Smooth muscle cell (in vitro differentiated cells): ENCODE measurements around the gene VPS41. TPM values are rescaled to one million over a fixed set of nuclear protein-coding genes. Genes with fewer than 3 reads are reported as not detected.

Experiments used
- DNase-seq: peaks from one replicate; lab custom pipeline; 2025; ENCODE audit not compliant: unreplicated experiment; lab: John Stamatoyannopoulos, UW
- H2AFZ ChIP-seq: fragments of 200-600 bp; sonication (generic); 2 replicates; pipeline ENCODE4 v1.6.0; 2016; ENCODE audit warnings: antibody characterized with exemption, low read depth, mild to moderate bottlenecking
- H3F3A ChIP-seq: fragments of 200-600 bp; sonication (generic); 2 replicates; pipeline ENCODE4 v1.6.0; 2017; ENCODE audit warnings: antibody characterized with exemption, low read depth
- H3K27ac ChIP-seq: fragments of 200-600 bp; sonication (generic); 2 replicates; pipeline ENCODE4 v1.5.1; 2016; ENCODE audit warnings: low read depth, mild to moderate bottlenecking
- H3K27me3 ChIP-seq: fragments of 200-600 bp; sonication (generic); 2 replicates; pipeline ENCODE4 v1.6.1; 2016; ENCODE audit warnings: low read depth, mild to moderate bottlenecking
- H3K36me3 ChIP-seq: fragments of 200-600 bp; sonication (generic); 2 replicates; pipeline ENCODE4 v1.5.1; 2016; ENCODE audit warnings: low read depth
- H3K4me1 ChIP-seq: fragments of 200-600 bp; sonication (generic); 2 replicates; pipeline ENCODE4 v1.5.1; 2016; ENCODE audit warnings: low read depth
- H3K4me2 ChIP-seq: fragments of 200-600 bp; sonication (generic); 2 replicates; pipeline ENCODE4 v1.6.0; 2016; ENCODE audit warnings: mild to moderate bottlenecking
- H3K4me3 ChIP-seq: fragments of 200-600 bp; sonication (generic); 2 replicates; pipeline ENCODE4 v1.5.1; 2016; ENCODE audit warnings: mild to moderate bottlenecking
- H3K79me2 ChIP-seq: fragments of 200-600 bp; sonication (generic); 2 replicates; pipeline ENCODE4 v1.6.0; 2016; ENCODE audit warnings: low read depth, mild to moderate bottlenecking
- H3K9ac ChIP-seq: fragments of 200-600 bp; sonication (generic); 2 replicates; pipeline ENCODE4 v1.6.0; 2016; ENCODE audit warnings: low read depth
- H3K9me3 ChIP-seq: fragments of 200-600 bp; sonication (generic); replicated peaks from 2 replicates; pipeline ENCODE4 v1.5.1; 2016; ENCODE audit warnings: low read depth
- H4K20me1 ChIP-seq: fragments of 200-600 bp; sonication (generic); 2 replicates; pipeline ENCODE4 v1.6.0; 2016; ENCODE audit warnings: low read depth
- CTCF ChIP-seq: fragments of 200-600 bp; sonication (generic); IDR thresholded peaks from 2 replicates; pipeline ENCODE4 v1.5.1; 2017; ENCODE audit warnings: borderline replicate concordance, mild to moderate bottlenecking, antibody characterized with exemption; ENCODE audit not compliant: insufficient read depth, poor library complexity, severe bottlenecking
- WGBS: methylation state at CpG from one replicate; pipeline ENCODE4 v1.1.7; 2016; ENCODE audit warnings: low lambda C conversion rate; 5-methylcytosine and 5-hydroxymethylcytosine counted together
- polyA plus RNA-seq: library from polyadenylated mRNA; unstranded; fragments of >200 nt; fragmentation: Nextera tagmentation; extraction: Ambion mirVana; gene quantifications from 2 replicates; pipeline ENCODE4 v1.2.1, GENCODE V29; 2016
- total RNA-seq: library from RNA; depleted of rRNA; stranded (reverse); fragments of >200 nt; gene quantifications from 2 replicates; pipeline ENCODE4 v1.2.3, GENCODE V29; 2014

The VPS41 gene
- total and polyA plus RNA-seq, 2 experiments from 2014 or later, result 22.1 to 39.7 TPM

GRCh38 chr7:38829488-38830165, 79.4 kb downstream of the VPS41 start:
- H2AFZ ChIP-seq, result no peak overlapping the region
- H3F3A ChIP-seq, result no peaks in the 10 kb centered on the region
- H3K27me3 ChIP-seq, result no peaks in the 10 kb centered on the region
- H4K20me1 ChIP-seq, result peaks cover 18% of the 10 kb centered on the region
- DNase-seq, result no peak
- no peaks in the 10 kb centered on the region for H3K79me2 ChIP-seq
- 94% methylated on average over 5 of the region's 5 CpGs for WGBS
- H3K9me3 ChIP-seq, result no peaks in the 10 kb centered on the region
- no peak for TF ChIP-seq CTCF
- H3K4me2 ChIP-seq, result no peak overlapping the region
- H3K4me3 ChIP-seq, result no peak overlapping the region
- no peaks in the 10 kb centered on the region for H3K36me3 ChIP-seq
- no peaks in the 10 kb centered on the region for H3K4me1 ChIP-seq
- H3K9ac ChIP-seq, result no peak overlapping the region
- H3K27ac ChIP-seq, result no peak overlapping the region

- no peaks in the 10 kb centered on the region for H3K9me3 ChIP-seq
Observed at GRCh38 chr7:38828026-38828425, 81.0 kb downstream of the VPS41 start.

GRCh38 chr7:38825721-38826440, 83.1 kb downstream of the VPS41 start:
- DNase-seq, result no peak

More at GRCh38 chr7:38828026-38828425, 81.0 kb downstream of the VPS41 start:
- 98% methylated on average over 3 of the region's 3 CpGs for WGBS
- no peak overlapping the region for H2AFZ ChIP-seq
- H3K27ac ChIP-seq, result no peak overlapping the region
- no peak for DNase-seq
- no peak for TF ChIP-seq CTCF
- H3K4me1 ChIP-seq, result no peaks in the 10 kb centered on the region
- peaks cover 4% of the 10 kb centered on the region for H3K79me2 ChIP-seq
- H4K20me1 ChIP-seq, result peaks cover 18% of the 10 kb centered on the region
- no peaks in the 10 kb centered on the region for H3K27me3 ChIP-seq
- H3K9ac ChIP-seq, result no peak overlapping the region
- H3K4me2 ChIP-seq, result no peak overlapping the region
- H3K4me3 ChIP-seq, result no peak overlapping the region
- H3K36me3 ChIP-seq, result no peaks in the 10 kb centered on the region
- H3F3A ChIP-seq, result no peaks in the 10 kb centered on the region

More at GRCh38 chr7:38825721-38826440, 83.1 kb downstream of the VPS41 start:
- H3F3A ChIP-seq, result no peaks in the 10 kb centered on the region
- H3K9ac ChIP-seq, result no peak overlapping the region
- TF ChIP-seq CTCF, result no peak
- H3K27ac ChIP-seq, result no peak overlapping the region
- H3K27me3 ChIP-seq, result no peaks in the 10 kb centered on the region
- H4K20me1 ChIP-seq, result peaks cover 14% of the 10 kb centered on the region
- no peak overlapping the region for H3K4me3 ChIP-seq
- H3K9me3 ChIP-seq, result no peaks in the 10 kb centered on the region
- 63% methylated on average over 3 of the region's 3 CpGs for WGBS
- H3K36me3 ChIP-seq, result no peaks in the 10 kb centered on the region
- H3K4me1 ChIP-seq, result no peaks in the 10 kb centered on the region
- H2AFZ ChIP-seq, result no peak overlapping the region
- H3K4me2 ChIP-seq, result no peak overlapping the region
- H3K79me2 ChIP-seq, result peaks cover 4% of the 10 kb centered on the region
